Measurements from ENCODE around the gene PCCA.

Gene PCCA

DNA sequence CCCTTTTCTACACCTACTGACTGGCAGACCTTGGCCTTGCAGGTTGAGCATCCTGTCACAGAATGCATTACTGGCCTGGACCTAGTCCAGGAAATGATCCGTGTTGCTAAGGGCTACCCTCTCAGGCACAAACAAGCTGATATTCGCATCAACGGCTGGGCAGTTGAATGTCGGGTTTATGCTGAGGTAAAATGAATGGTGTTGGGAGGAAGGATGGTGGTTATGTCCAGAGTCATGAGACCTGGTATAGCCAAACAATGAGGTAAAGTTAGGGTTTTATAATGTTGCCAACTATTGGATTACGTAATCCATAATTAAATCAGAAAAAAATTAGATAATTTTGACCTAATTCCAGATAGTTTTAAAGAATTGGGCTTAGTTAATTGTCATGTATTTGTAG lies 212.5 kb downstream of the PCCA start:
- H3K27me3 ChIP-seq = no peaks in the 10 kb centered on the region
- H3K36me3 ChIP-seq = no peaks in the 10 kb centered on the region
- peaks cover 4 to 10% of the 10 kb centered on the region in 2 experiments for H3K4me1 ChIP-seq (ENCODE audit: control insufficient read depth in 1 of 2, insufficient read depth in 1 of 2, low read depth in 1 of 2, low read length in 1 of 2)
- TF ChIP-seq, protein P1, sequence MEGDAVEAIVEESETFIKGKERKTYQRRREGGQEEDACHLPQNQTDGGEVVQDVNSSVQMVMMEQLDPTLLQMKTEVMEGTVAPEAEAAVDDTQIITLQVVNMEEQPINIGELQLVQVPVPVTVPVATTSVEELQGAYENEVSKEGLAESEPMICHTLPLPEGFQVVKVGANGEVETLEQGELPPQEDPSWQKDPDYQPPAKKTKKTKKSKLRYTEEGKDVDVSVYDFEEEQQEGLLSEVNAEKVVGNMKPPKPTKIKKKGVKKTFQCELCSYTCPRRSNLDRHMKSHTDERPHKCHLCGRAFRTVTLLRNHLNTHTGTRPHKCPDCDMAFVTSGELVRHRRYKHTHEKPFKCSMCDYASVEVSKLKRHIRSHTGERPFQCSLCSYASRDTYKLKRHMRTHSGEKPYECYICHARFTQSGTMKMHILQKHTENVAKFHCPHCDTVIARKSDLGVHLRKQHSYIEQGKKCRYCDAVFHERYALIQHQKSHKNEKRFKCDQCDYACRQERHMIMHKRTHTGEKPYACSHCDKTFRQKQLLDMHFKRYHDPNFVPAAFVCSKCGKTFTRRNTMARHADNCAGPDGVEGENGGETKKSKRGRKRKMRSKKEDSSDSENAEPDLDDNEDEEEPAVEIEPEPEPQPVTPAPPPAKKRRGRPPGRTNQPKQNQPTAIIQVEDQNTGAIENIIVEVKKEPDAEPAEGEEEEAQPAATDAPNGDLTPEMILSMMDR (IDR thresholded peaks at IDR 0.05) = no peak
- H3K4me3 ChIP-seq (ENCODE audit: low read depth in 1 of 2, low read length in 1 of 2) = no peak overlapping the region
- no peaks in the 10 kb centered on the region for H3K9me3 ChIP-seq
- no peak overlapping the region for H3K27ac ChIP-seq

DNA sequence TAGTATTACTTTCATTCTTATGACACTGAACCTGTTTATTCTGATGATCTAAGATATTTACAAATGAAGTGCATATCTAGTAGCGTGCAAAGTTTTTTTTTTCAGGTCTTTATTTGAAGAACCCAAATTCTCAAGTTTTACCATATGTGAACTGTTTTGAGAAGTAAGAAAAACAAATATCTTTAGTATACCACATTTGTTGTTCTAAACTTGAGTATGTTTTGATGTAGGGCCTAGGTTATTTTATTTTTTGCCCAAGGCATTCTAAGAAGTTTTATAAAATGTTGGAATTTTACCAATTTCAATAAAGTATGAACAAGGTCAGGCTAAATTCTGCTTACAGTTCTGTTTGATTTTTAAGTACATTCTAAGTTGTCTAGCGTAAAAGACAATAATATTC lies 213.5 kb downstream of the PCCA start:
- Histone ChIP-seq H3K27me3 (no peaks in the 10 kb centered on the region), H3K36me3 (no peaks in the 10 kb centered on the region), H3K9me3 (no peaks in the 10 kb centered on the region), H3K27ac (no peak overlapping the region), H3K4me3 (ENCODE audit: low read depth in 1 of 2, low read length in 1 of 2) (no peak overlapping the region), H3K4me1 (ENCODE audit: control insufficient read depth in 1 of 2, insufficient read depth in 1 of 2, low read depth in 1 of 2, low read length in 1 of 2) (peaks cover 4 to 10% of the 10 kb centered on the region in 2 experiments)
- TF ChIP-seq, protein P1 (IDR thresholded peaks at IDR 0.05) = no peak

DNA sequence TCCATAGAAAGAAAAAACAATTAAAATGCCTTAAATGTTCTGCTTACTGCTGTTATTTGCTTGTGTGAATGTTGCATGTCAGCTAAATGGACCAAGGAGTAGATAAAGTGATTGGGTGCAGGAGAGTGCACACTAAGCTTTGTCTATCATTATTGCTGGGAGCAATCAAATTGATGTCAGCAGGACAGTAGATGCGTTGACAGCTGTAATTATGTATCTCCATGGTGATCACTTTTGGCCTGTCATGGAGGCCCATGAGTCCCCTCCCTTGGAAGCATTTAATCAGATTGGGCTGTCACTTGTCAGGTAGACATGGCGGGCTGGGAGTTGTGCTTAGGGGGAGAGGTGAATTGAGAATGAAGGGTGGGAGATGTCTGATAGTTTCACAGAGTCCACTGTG lies 215.3 kb downstream of the PCCA start:
- Histone ChIP-seq H3K9me3 (no peaks in the 10 kb centered on the region), H3K36me3 (no peaks in the 10 kb centered on the region), H3K27me3 (no peaks in the 10 kb centered on the region), H3K4me3 (ENCODE audit: low read depth in 1 of 2, low read length in 1 of 2) (no peak overlapping the region), H3K27ac (no peak overlapping the region), H3K4me1 (ENCODE audit: control insufficient read depth in 1 of 2, insufficient read depth in 1 of 2, low read depth in 1 of 2, low read length in 1 of 2) (peaks cover 4 to 10% of the 10 kb centered on the region in 2 experiments)
- TF ChIP-seq, protein P1 (IDR thresholded peaks at IDR 0.05) = no peak

DNA sequence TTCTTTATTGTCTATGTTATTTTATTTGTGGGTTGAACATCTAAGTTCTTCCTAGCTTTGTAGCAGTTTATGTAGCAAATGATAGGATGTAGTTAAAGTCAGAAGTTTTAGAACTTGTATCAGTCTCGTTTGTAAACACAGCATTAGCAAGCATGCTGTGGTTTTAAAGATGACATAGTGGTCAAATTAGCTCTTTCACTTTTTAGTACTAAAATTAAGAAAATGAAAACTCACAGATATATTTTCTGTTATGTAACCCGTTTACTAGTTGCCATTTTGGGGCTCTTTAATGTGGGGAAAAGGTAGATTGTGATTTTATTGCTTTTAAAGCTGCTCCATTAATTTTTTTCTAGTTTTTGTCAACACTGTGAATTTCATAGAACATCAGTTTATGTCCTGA lies 216.5 kb downstream of the PCCA start:
- Histone ChIP-seq H3K27me3 (no peaks in the 10 kb centered on the region), H3K9me3 (no peaks in the 10 kb centered on the region), H3K36me3 (no peaks in the 10 kb centered on the region), H3K27ac (no peak overlapping the region), H3K4me1 (ENCODE audit: control insufficient read depth in 1 of 2, insufficient read depth in 1 of 2, low read depth in 1 of 2, low read length in 1 of 2) (peaks cover 4 to 10% of the 10 kb centered on the region in 2 experiments), H3K4me3 (ENCODE audit: low read depth in 1 of 2, low read length in 1 of 2) (no peak overlapping the region)
- TF ChIP-seq, protein P1 (IDR thresholded peaks at IDR 0.05) = no peak

DNA sequence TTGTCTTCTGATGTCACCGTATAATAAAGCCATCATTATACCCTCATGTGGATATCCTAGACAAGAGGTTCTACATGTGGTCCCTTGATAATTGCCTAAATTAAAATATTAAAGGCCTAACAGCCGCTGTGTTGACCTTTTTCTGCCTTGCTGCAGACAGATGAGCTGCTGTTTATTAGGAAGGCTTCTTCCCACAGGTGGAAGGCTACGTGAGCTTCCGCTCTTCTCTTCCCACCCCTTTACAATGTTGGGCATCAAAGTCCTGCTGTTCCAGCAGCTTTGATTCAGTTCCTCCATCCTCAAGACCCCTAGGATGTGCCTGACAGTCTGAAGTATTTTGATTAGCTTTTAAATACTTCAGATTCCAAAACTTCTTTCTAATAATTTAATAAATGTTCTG lies 217.1 kb downstream of the PCCA start:
- TF ChIP-seq, protein P1 (IDR thresholded peaks at IDR 0.05) = no peak
- Histone ChIP-seq H3K4me3 (ENCODE audit: low read depth in 1 of 2, low read length in 1 of 2) (no peak overlapping the region), H3K9me3 (no peaks in the 10 kb centered on the region), H3K27me3 (no peaks in the 10 kb centered on the region), H3K4me1 (ENCODE audit: control insufficient read depth in 1 of 2, insufficient read depth in 1 of 2, low read depth in 1 of 2, low read length in 1 of 2) (peaks cover 4 to 10% of the 10 kb centered on the region in 2 experiments), H3K36me3 (no peaks in the 10 kb centered on the region), H3K27ac (no peak overlapping the region)
